HG03064 (cell line): ENCODE results near the gene DNAJC7.
"Not testable (repeated sequence)": the region's sequence is repeated elsewhere in the genome, so short reads cannot be mapped to it uniquely, and the experiment has no call there.

Source experiments
- ATAC-seq: cut with Tn5 transposase; IDR thresholded peaks from one replicate; pipeline ENCODE4 v1.9.1; 2021; ENCODE audit warnings: low read depth; ENCODE audit not compliant: unreplicated experiment

The DNAJC7 gene

DNA sequence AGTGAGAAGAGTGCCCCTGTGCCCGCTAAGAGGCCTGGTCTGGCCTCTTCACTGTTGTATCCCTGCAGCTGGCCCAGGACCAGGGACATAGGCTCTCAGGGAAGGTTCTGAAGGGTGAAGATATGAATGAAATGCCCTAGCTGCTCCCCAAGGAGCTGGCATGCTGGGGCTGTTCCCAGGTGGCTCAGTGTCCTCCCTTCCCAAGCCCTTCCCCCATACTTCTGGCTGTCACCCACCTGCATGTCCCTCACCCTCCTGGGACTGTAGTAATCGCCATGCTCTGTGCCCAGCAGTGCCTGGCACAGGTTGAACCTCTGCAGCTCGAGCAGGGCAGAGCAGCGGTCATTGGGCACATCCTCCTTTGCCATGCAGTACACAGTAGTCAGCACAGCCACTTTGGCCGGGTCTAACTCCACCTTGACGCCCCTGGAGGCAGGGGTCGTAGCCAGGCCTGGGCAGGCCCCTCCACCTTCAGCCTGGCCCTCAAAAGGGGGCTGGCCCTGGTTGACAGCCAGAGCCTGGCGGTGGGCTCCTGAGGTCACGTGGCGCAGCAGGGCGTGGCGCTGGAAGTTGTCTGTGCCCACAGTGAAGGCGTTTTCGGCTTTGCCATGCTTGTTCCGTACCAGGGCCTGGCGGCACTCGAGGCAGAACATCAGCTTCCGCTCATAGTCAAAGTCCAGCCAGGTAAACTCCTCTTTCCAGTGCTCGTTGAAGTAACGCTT lies 25.5 kb upstream of the DNAJC7 start:
- no peak for ATAC-seq

DNA sequence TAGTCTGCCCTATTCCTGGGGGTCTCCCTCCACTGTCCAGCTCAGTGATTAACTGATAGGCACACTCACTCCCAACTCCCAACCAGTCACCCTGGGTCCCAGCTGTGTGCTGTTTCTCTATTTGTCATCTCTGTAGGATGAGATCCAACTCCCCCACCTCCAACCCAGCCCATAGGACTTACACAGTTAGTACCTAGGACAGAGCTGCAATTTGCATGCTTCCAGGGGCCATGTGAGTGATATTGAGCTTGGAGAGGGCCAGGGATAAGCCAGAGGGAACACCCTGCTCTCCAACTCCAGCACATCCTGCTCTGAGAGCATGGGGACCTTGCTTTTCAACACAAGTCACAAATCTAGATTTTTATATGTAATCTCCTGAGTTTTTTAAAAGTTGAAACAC lies 24.4 kb upstream of the DNAJC7 start:
- ATAC-seq, result no peak

DNA sequence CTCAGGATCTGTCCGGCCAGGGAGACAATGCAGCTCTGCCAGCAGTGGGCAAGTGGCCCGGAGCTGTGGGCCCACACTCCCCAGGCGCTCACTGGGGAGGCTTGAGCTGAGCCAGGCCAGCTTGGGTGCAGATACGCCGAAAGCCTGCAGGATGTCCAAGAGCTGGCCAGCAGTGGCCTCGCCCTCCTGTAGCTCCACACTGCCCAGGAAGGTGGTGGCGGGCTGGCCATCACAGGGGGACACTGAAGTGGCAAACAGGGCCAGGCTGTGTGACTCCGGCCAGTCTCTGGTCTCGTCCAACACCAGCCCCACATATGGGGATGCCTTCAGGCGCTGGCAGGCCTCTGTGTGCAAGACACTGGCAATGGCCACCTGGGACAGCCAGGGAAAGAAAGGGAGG lies 23.6 kb upstream of the DNAJC7 start:
- ATAC-seq, result no peak

DNA sequence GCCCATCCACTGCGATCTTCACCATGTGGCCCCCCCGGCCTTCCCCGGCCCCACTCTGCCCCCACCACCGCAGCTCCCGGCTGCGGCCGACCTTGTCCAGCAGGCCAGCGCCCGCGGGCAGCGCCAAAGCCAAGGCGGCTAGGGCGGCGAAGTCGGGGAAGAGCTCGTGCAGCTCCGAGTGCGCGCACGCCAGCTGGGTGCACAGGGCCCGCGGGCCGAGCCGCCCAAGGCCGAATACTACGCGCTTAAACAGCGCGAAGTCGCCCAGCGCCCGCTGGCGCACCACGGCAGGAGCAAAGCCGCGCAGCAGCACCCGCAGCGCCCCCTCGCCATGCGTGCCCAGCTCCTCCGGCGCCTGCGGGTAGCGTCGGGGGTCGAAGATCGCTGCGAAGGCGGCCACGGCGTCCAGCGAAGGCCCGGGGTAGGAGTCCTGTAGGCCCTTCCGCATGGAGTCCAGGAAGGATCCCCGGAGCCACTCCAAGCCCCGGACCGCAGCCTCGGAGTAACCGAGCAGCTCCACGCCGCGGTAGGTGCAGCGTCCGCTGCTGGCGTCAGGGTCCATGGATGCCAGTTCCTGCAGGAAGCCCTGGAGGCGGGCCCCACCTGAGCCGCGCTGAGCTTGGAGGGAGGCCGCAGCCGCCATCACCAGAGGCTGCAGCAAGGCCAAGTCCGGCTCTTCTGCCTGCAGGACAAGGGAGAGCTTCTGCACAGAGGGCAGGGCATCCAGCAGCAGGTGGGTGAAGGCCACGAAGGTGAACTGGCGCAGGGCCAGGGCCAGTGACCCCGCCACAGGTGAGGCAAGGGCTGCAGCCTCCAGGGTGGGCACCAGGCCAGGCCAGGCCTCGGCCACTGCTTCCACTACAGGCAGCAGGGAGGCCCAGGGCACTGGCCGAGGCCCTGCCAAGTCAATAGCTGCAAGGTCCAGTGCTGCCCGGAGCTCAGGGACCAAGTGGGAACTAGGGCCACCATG lies 22.8 kb upstream of the DNAJC7 start:
- ATAC-seq, result no peak

DNA sequence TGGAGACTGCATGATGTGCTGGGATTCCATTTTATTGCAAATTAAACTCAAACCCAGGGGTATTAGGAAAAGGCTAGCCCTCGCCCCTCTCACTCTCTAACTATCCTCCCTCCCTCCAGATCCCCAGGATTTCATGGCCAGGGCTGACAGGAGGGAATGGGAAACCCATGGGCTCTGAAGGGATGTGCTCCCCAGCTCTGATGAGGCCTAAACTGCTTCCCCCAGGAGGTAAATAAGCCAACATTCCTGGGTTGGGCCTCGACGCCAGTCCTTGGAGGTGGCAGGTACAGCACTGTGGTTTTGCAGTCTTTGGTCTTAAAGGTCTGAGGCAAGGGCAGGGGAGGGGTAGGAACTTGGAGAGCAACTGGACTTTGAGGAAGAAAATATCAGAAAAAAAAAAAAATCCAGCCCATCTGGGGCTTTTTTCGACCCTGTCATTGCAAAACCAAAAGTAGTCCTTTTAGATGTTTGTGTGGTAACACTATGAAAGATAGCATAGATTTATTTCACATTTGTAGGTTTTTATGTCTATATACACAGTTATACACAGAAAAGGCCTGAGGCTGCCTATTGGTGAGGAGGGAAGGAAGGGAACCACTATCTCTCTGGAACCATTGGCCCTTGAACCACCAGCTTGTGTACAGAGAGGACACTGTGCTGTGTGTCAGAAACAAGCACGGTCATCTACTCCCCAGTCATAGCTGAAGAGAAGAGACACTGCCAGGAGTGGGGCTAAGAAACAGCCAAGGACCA lies 21.2 kb upstream of the DNAJC7 start:
- ATAC-seq, result no peak

DNA sequence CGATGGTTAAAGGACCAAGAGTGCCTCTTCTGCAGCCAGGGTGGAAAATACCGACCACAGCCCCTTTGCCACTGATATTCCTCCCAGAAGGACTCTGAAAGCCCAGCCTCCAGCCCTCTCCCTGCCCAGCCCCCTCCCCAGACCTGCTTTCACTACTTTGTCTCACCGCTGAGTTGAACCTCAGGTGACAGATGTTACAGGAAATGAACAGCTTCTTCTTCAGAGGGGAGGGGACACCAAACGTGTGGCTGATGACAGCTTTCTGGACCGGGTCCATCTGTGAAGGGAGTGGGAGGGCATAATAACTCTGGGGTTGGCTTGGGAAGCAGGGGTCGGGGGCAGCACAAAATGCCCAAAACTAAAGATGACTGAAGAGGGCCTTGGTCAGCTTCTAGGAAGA lies 16.8 kb upstream of the DNAJC7 start:
- no peak for ATAC-seq

DNA sequence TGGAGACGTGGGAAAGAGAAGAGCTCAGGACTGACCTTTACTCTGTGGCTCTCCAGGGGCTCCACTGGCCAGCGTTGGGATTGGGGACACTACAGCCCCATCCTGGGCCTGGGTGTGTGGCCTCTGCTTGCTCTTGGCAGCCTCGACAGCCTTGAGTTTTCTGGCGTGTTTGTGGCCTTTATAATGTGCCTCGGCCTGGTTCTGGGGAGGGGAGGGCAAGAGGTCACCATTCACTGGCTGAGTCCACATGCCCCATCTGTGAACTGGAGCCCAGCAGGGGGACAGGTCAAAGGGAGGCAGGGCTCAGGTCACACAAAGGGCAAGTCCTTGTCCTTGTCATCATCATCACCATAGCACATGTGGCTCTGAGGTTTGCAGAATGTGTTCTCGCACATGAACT lies 14.3 kb upstream of the DNAJC7 start:
- ATAC-seq, result no peak

DNA sequence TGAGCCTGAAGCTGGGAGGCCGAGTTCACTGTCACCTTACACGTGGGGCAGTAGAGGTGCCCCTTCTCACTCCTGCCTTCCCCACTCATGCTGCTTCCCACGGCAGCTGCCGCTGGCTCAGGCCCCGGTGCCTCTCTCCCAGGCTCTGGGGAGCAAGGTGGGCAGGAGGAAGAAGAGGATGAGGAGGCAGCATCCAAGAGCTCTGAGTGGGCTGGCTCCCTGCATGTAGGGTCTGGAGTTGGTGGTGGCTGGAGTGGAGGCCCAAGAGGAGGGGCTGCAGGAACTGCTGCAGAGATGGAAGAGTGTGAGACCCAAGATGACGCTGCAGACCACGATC lies 11.5 kb upstream of the DNAJC7 start:
- no peak for ATAC-seq

DNA sequence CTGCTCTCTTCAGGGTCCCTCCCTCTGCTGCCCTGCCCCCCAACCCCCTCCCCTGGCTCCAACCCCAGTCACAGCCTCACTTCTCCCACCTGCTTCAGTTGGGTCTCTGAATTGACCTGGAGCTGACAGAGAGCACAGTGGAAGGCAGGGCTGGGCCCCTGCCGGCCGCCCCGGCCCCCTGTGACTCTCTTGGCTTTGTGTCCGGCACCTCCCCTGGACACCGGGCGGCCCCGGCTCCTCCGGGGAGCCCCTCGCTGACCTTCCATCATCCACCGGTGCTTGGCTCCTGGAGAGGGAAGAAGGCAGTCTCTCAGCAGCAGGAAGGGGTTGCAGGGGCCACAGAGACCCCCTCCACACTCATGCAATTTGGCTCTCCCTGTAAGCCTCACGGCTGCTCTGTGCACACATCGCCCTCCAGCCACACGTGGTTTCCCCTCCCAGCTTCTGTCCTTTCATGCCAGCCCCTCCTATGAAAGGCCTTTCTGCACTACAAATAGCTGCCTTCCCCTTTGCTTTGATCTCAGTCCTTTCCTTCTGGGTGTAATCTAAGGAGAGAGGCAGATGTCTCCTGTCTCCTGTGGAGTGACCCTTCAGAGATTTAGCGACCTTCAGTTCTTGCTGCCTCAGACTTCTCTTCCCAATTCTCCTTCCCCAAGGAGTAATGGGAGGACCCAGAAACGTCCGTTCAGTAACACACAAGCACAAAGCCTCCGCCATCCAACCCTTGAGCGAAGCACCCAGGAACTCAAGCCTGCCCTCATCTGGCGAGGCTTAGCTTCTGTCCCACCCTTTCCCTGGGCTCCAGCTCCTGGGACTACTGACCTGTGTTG lies 10.9 kb upstream of the DNAJC7 start:
- ATAC-seq, result no peak

DNA sequence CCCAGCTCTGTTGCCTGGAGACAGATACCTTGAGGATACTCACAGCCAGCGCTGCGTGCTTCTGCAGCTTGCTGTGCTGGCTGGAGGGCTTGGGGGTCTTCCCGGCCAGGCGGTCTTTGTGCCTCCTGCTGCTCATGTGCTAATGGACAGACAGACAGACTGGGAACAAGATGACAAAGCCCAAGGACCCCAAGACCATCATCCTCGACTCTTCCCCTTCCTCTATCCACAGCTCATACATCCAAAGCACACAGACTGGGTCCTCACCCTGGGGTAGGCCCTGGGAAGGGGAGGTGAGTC lies 10.3 kb upstream of the DNAJC7 start:
- ATAC-seq, result no peak

DNA sequence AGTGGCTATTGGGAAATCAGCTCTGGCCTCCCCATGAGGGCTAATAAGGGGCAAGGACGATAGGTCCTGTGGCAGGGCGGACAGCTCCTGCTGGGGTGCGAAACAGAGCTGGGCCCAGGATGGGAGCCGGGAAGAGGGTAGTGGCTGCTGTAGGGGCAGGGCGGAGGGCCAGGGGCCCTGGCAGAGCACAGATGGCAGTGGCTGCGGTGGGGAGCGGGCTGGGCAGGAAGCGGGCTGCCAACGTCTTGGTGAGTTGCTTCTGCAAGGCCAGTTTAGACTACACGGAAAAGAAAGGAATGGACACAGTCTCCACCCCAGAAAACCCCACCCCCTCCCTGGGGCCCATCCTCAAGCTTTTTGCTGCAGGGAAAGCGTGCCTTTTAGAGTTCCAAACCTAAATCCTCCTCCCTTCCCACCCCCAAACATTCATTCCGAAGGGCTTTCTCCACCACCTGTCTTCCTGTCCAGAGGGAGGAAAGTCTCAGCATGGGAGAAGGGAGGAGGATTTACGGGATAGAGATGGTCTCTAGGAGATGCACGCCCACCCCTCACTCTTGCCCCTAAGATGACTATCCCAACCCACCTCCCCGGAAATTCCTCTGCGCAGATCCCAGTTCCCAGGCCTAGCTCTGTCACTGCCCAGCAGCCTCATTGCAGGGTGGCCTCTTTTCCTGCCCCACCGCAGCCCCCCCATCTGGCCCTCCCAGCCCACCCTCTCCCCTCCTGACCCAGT lies 9.8 kb upstream of the DNAJC7 start:
- ATAC-seq, result no peak

DNA sequence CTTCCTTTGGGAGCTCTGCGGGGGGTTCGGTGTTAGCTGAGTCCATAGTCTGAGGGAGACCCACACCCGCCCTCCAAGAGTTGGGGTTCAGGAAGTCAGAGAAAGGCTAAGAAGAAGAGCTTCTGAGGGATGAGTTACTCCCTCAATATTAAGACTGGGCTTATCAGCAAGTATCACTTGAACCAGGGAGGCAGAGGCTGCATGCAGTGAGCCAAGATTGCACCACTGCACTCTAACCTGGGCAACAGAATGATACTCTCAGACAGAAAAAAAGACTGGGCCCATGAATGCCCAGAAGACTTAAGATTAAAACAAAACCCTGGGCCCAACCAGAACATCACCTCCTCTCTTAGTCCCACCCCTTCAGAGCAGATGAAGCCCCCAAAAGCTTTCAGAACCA lies 8.7 kb upstream of the DNAJC7 start:
- no peak for ATAC-seq

DNA sequence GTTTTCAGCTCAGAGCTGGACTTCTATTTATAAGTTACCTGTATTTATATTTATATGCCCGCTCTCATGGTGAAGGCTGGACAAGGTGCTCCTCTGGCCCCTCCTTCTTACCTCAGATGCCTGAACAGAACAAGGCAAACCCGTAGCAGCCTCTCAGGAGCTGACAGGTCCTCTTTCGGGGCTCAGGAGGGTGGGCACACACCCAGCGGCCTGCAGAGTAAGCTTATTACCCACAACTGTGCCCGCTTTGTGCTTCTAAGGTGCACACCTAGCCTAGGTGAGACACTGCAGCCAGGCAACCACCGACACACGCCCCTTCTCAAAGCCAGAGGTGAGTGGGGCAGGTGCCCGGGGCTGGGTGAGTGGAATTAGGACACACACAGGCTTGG lies 7.9 kb upstream of the DNAJC7 start:
- ATAC-seq, result no peak

DNA sequence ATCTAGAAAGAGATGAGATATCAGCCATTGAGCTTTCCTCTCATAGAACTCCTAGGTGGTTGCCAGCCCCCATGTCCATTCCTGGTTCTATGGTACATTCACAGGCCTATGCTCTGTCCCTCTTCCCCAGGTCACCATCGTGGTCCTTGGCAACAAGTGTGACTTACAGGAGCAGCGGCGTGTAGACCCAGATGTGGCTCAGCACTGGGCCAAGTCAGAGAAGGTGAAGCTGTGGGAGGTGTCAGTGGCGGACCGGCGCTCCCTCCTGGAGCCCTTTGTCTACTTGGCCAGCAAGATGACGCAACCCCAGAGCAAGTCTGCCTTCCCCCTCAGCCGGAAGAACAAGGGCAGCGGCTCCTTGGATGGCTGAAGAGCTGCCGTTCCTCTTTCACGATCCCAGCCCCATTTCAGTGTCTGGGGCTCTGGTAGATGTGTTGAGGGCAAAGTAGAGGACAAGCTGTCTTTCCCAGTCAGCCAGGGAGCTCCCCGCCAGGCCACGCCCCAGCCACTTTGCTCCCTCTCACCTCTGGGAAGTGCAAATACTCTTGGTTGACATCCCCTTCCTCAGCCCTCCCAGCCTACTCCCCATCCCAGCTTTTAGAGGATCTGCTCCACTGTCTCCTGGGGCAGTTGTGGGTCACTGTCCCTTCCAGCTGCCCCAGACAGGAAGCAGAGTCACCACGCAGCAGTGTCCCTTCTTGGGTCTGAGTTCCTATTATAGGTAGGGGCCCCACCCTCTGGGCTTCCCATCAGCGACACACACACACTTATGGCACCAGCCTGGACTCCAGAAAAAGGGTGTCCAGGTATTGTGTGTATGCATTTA lies 6.5 kb upstream of the DNAJC7 start:
- ATAC-seq, result no peak

DNA sequence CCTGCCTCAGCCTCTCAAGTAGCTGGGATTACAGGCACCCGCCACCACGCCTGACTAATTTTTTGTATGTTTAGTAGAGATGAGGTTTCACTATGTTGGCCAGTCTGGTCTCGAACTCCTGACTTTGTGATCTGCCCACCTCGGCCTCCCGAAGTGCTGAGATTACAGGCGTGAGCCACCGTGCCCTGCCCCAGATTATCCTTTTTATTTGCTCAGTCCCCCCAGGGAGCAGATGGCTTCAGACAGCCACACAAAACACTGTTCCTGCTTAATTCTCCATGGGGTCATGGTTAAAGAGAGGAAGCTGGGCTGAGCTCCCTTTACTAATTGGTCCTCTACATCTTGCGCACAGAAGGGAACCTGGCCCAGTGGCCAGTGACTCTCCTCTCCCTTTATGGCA lies 3.6 kb upstream of the DNAJC7 start:
- not testable (repeated sequence) for ATAC-seq

DNA sequence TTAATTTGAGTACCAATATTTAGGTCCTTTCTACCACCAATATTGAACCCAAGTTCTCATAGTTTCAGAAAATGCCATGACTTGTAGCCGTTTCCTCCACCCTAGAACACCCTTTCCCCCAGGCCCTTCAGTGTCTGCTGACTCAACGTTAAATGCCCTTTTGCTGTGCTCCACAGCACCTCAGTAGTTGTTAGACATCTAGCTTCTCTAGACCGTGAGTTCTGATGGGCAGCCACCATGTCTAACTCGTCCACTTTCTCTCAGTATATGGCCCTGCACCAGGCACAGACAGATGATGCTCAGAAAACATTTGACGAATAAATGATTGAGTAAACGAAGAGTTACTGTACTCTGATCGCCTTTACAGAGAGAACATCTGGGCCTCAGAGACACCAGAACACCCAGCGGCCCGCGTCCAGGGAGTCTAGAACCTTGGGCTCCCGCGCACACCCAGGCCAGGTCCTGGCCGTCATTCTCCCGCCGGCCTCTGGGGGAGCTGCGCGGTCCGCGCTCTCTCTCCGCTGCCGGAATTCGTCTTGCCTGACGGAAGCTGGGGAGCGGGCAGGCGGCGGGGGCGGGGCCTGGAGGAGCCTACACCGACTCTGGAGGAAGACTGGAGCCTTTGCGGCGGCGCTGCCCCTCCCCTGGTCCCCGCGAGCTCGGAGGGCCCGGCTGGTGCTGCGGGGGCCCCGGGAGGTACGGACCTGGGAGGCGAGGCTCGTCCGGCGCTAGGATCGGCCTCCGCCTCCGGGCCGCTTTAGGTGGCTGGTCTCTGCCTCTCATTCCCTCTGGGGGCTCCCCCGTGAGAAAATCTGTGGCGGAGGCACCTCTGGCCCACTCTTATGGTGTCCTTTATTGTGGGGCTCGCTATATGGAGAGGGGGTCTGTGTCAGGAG lies 2.5 kb upstream of the DNAJC7 start, which contains the start of gene NKIRAS2:
Gene NKIRAS2 (plus strand): TSS at position 582 of the 896 bp plus-strand sequence. CDS start 1,488 bp downstream, outside the sequence.
- ATAC-seq, result peak; percentile 50

DNA sequence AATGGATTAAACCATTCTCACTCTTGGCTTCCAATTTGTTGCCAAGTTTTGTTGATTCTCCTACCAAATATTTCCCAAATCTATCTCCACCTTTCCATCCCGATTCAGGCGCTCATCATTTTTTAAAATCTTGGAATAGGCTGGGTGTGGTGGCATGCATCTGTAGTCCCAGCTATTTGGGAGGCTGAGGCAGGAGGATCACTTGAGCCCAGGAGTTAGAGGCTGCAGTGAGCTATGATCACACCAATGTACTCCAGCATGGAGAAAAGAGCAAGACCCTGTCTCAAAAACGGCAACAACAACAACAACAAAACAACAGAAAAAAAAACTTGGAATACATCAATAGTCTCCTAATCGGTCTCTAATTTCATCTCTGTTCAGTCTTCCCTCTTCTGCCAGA lies 1.7 kb upstream of the DNAJC7 start:
- no peak for ATAC-seq

DNA sequence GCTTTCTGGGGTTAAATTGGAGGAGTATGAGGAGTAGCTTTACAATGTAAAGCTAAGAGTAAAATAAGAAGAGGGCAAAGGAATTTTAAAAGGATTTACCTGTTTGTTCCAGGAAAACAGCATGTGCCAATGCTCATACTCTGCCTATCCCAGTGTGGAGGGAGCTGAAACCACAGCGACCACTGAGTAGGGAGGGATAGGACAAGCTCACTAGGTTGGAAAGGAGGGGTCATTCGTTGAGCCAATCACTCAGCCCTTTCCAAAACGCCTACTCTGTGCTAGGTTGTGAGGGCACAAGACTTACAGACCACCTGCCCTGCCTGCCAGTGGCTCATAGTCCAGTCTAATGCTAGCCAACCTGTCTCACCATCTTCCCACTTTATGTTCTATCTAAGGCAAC lies 1.1 kb upstream of the DNAJC7 start:
- no peak for ATAC-seq
